GM19240 (cell line): Measurements from ENCODE around the gene CRADD.
"Not testable (repeated sequence)": the region's sequence is repeated elsewhere in the genome, so short reads cannot be mapped to it uniquely, and the experiment has no call there.

Experiments used
- DNase-seq: peaks from one replicate; pipeline ENCODE4 v3.0.0; 2011; ENCODE audit warnings: low spot score; ENCODE audit not compliant: insufficient read length

The CRADD gene

GRCh38 chr12:93782853-93783252 lies 105.7 kb downstream of the CRADD start:
- no peak for DNase-seq

GRCh38 chr12:93783832-93784231 lies 106.7 kb downstream of the CRADD start:
- no peak for DNase-seq

GRCh38 chr12:93784339-93785086 lies 107.3 kb downstream of the CRADD start:
- no peak for DNase-seq

GRCh38 chr12:93785249-93786010 lies 108.3 kb downstream of the CRADD start:
- DNase-seq = no peak

GRCh38 chr12:93786656-93787397 lies 109.7 kb downstream of the CRADD start:
- DNase-seq = no peak

- no peak for DNase-seq
These were observed 111.7 kb downstream of the CRADD start for GRCh38 chr12:93788853-93789252.

GRCh38 chr12:93789767-93790166 lies 112.6 kb downstream of the CRADD start:
- no peak for DNase-seq

- DNase-seq = no peak
These were observed 113.4 kb downstream of the CRADD start for GRCh38 chr12:93790472-93791152.

GRCh38 chr12:93793007-93793406 lies 115.8 kb downstream of the CRADD start:
- DNase-seq = no peak

GRCh38 chr12:93793983-93794382 lies 116.8 kb downstream of the CRADD start:
- no peak for DNase-seq

GRCh38 chr12:93794738-93795137 lies 117.6 kb downstream of the CRADD start:
- DNase-seq = no peak

GRCh38 chr12:93795352-93795751 lies 118.2 kb downstream of the CRADD start:
- DNase-seq = no peak

- no peak for DNase-seq
These were observed 119.6 kb downstream of the CRADD start for GRCh38 chr12:93796729-93797128.

GRCh38 chr12:93798279-93799151 lies 121.3 kb downstream of the CRADD start:
- DNase-seq = no peak

- not testable (repeated sequence) for DNase-seq
These were observed 124.5 kb downstream of the CRADD start for GRCh38 chr12:93801666-93802065.

GRCh38 chr12:93802293-93802692 lies 125.1 kb downstream of the CRADD start:
- DNase-seq = no peak

GRCh38 chr12:93802698-93803423 lies 125.7 kb downstream of the CRADD start:
- no peak for DNase-seq

GRCh38 chr12:93803424-93803807 lies 126.2 kb downstream of the CRADD start:
- no peak for DNase-seq

- DNase-seq = no peak
These were observed 127.4 kb downstream of the CRADD start for GRCh38 chr12:93804392-93805179.
